ENCODE measurements around the gene MAPK10. TPM values are rescaled to one million over a fixed set of nuclear protein-coding genes. Genes with fewer than 3 reads are reported as not detected.
A peak's percentile ranks its signal among the peaks of the same experiment; 100 is the strongest.

Gene MAPK10
- total RNA-seq, 1 donor from 2014 or later, result 42.3 TPM

GRCh38 chr4:86141161-86141560 lies 218.7 kb downstream of the MAPK10 start:
- no peak for ATAC-seq
- no peak for DNase-seq (ENCODE audit: low spot score)
- intact Hi-C loops (cut with DNase I), result no loop called here

- DNase-seq (ENCODE audit: low spot score) (no peak), ATAC-seq (no peak)
- intact Hi-C loops (cut with DNase I), result no loop called here
These were observed 227.4 kb downstream of the MAPK10 start for GRCh38 chr4:86132468-86132867.

- ATAC-seq (no peak), DNase-seq (ENCODE audit: low spot score) (no peak)
- intact Hi-C loops (cut with DNase I), result no loop called here
These were observed 228.4 kb downstream of the MAPK10 start for GRCh38 chr4:86131456-86131855.

- no peak for DNase-seq (ENCODE audit: low spot score)
- no peak for ATAC-seq
- intact Hi-C loops (cut with DNase I), result no loop called here
These were observed 229.5 kb downstream of the MAPK10 start for GRCh38 chr4:86130160-86130933.

- ATAC-seq (no peak), DNase-seq (ENCODE audit: low spot score) (no peak)
- intact Hi-C loops (cut with DNase I), result no loop called here
These were observed 230.3 kb downstream of the MAPK10 start for GRCh38 chr4:86129546-86129945.

- DNase-seq (ENCODE audit: low spot score) (no peak), ATAC-seq (no peak)
- intact Hi-C loops (cut with DNase I), result no loop called here
These were observed 237.4 kb downstream of the MAPK10 start for GRCh38 chr4:86122404-86122803.

- intact Hi-C loops (cut with DNase I), result no loop called here
- ATAC-seq, result no peak
- DNase-seq (ENCODE audit: low spot score), result no peak
These were observed 241.1 kb downstream of the MAPK10 start for GRCh38 chr4:86118711-86119110.

- DNase-seq (ENCODE audit: low spot score) (no peak), ATAC-seq (peak; percentile 70)
- intact Hi-C loops (cut with DNase I), result no loop called here
These were observed 242.0 kb downstream of the MAPK10 start for GRCh38 chr4:86117705-86118302.

GRCh38 chr4:86114563-86114962 lies 245.3 kb downstream of the MAPK10 start:
- ATAC-seq, result no peak
- DNase-seq (ENCODE audit: low spot score), result no peak
- intact Hi-C loops (cut with DNase I), result no loop called here

- ATAC-seq, result no peak
- no peak for DNase-seq (ENCODE audit: low spot score)
- intact Hi-C loops (cut with DNase I), result no loop called here
These were observed 251.0 kb downstream of the MAPK10 start for GRCh38 chr4:86108834-86109233.

- intact Hi-C loops (cut with DNase I), result no loop called here
- DNase-seq (ENCODE audit: low spot score) (no peak), ATAC-seq (no peak)
These were observed 251.7 kb downstream of the MAPK10 start for GRCh38 chr4:86108137-86108536.

GRCh38 chr4:86107112-86107511 lies 252.7 kb downstream of the MAPK10 start:
- intact Hi-C loops (cut with DNase I), result no loop called here
- DNase-seq (ENCODE audit: low spot score), result no peak
- ATAC-seq, result no peak

GRCh38 chr4:86106475-86106874 lies 253.4 kb downstream of the MAPK10 start:
- no peak for ATAC-seq
- intact Hi-C loops (cut with DNase I), result no loop called here

GRCh38 chr4:86101841-86102240 lies 258.0 kb downstream of the MAPK10 start:
- intact Hi-C loops (cut with DNase I), result no loop called here
- no peak for ATAC-seq

More at GRCh38 chr4:86106475-86106874, 253.4 kb downstream of the MAPK10 start:
- DNase-seq (ENCODE audit: low spot score), result no peak

GRCh38 chr4:86101410-86101809 lies 258.4 kb downstream of the MAPK10 start:
- no peak for ATAC-seq

More at GRCh38 chr4:86101841-86102240, 258.0 kb downstream of the MAPK10 start:
- DNase-seq (ENCODE audit: low spot score), result no peak

GRCh38 chr4:86100539-86101215 lies 259.2 kb downstream of the MAPK10 start:
- ATAC-seq, result no peak
- no peak for DNase-seq (ENCODE audit: low spot score)
- intact Hi-C loops (cut with DNase I), result no loop called here

More at GRCh38 chr4:86101410-86101809, 258.4 kb downstream of the MAPK10 start:
- intact Hi-C loops (cut with DNase I), result no loop called here
- DNase-seq (ENCODE audit: low spot score), result no peak

GRCh38 chr4:86099348-86099747 lies 260.5 kb downstream of the MAPK10 start:
- DNase-seq (ENCODE audit: low spot score) (no peak), ATAC-seq (no peak)
- intact Hi-C loops (cut with DNase I), result no loop called here

GRCh38 chr4:86098691-86099090 lies 261.2 kb downstream of the MAPK10 start:
- intact Hi-C loops (cut with DNase I), result no loop called here
- no peak for ATAC-seq
- DNase-seq (ENCODE audit: low spot score), result no peak

- ATAC-seq, result no peak
- intact Hi-C loops (cut with DNase I), result no loop called here
- no peak for DNase-seq (ENCODE audit: low spot score)
These were observed 263.5 kb downstream of the MAPK10 start for GRCh38 chr4:86096373-86096772.

- ATAC-seq (no peak), DNase-seq (ENCODE audit: low spot score) (no peak)
- intact Hi-C loops (cut with DNase I), result no loop called here
These were observed 267.2 kb downstream of the MAPK10 start for GRCh38 chr4:86092684-86093083.
